IPS DF 19.7 (cell line): ENCODE measurements around the gene MESD.

Experiments used
- DNase-seq: peaks from one replicate; pipeline ENCODE4 v3.0.0-alpha.2; 2013; ENCODE audit warnings: low read depth, low spot score

The MESD gene

GRCh38 chr15:80989518-80990478, at the start of gene MESD:
MESD (minus strand) TSS chr15:80989819; CDS start chr15:80989791, 28 bp downstream.
- DNase-seq = no peak

GRCh38 chr15:81038975-81039607, 49.5 kb upstream of the MESD start:
- no peak for DNase-seq

DNA sequence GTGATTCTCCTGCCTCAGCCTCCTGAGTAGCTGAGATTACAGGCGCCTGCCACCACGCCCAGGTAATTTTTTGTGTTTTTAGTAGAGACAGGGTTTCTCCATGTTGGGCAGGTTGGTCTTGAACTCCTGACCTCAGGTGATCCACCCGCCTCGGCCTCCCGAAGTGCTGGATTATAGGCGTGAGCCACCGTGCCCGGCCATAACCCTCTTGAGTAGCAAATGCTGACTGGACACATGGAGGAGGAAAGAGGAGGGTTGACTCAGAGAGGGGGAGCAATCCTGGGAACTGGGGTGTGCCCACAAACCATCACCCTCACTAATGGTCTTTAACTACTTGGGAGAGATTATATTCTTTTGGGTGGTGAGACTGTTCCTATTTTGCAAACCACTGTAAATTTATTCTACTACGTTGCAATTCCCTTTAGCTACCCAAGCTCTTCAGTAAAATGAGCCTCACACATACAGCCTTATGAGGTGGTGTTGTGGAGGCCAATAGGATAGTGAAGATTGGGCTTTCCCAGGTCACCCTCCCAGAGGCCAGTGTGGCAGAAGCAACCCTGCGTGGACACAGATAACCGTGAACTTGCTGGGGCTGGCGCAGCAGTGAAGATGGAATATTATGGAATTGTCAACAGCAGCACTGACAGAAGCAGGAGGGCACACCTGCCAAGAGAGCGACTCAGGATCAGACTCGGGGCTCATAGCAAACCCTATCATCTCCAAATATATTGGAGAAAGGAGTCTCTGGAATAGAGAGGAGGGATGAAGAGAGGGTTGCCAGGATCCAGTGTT, 48.5 kb upstream of the MESD start:
- no peak for DNase-seq

DNA sequence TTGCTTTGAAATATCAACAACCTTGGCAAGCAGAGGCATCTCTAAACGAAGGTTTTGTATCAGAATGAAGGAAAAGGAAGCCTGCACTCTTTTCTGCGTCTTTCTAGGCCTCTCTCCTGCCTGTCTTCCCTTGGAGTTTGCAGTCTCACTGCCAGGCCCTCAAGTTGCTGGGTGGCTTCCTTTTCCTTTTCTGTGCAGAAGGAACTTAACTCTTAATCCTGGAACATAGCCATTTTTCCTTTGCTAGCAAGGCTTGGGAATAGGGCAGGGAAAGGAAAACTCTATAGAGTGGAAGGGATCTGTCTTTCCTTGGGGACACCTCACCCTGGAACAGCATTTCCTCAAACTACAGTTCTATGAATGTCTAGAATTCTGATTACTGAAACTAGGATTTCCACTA, 43.9 kb upstream of the MESD start:
- no peak for DNase-seq

DNA sequence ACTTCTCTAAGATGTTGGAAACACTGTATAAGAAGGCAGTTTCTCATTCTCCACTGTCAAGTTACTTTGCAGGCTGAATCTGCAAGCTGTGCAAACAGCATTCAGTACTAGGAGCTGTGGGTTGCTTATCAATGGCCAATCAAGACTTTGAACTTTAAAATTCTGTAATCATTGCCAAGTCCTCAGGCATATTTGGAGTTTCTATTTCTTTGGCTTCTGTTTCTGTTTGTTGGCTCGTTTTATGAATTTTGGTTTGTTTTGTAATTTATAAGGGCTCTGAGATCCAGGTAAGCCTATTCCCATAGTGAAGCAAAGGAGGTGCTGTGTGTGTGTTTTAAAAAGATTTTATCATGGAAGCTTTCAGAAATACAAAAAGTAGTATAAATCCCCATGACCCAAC, 43.2 kb upstream of the MESD start:
- DNase-seq = no peak

GRCh38 chr15:81032355-81032754, 42.7 kb upstream of the MESD start:
- no peak for DNase-seq

DNA sequence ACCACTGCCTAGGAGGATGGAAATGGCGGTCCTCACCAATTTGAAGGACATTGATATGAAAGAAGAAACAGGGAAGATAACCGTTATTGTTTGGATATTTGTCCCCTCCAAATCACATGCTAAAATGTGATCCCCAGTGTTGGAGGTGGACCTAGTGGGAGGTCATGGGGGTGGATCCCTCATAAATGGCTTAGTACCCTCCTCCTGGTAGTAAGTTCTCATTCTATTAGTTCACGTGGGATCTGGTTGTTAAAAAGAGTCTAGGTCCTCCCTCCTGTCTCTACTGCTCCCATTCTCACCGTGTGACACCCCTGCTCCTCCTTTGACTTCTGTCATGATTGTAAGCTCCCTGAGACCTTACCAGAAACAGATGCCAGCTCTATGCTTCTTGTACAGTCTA, 41.6 kb upstream of the MESD start:
- no peak for DNase-seq

- DNase-seq = no peak
Measured at GRCh38 chr15:81030301-81030750, 40.7 kb upstream of the MESD start.

DNA sequence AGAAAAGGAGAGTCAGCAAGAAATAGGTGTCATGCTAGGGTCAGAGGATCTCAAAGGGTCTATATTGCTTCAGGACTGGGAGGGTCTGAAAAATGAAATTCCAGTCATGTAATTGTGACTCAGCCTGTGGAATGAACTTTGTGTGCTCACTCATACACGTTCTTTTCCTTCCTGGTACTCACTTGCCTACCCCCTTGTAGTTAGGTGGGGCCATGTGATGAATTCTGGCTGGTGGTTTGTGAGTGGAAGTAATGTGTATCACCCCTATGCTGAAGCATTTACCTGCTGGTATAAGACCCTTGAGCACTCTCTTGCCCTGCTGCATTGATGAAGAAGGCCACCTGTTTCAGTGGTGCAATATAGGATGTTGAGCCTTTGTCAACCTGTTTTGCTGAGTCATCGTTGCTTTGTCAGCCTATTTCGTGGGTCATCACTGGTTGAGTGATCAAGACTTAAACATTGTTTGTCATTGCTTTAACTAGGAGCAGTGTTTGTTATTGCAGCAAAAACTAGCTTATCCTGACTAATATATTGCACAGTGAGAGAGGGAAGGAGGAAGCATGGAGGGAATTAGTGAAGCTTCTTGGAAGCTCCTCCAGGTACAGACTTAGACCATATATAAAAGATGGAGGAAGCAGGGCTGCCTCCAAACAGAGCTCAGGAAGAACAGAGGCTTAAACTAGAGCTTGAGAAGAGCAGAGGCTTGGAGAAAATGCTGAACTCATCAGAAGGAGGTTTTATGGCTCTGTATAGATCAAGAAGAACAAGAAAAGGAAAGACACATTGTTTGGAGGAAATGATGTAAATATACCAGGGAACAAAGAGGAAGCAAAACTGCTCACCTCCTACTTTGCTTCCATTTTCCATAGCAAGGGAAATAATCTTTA, 40.0 kb upstream of the MESD start:
- no peak for DNase-seq

- no peak for DNase-seq
Measured at GRCh38 chr15:81026836-81027599, 37.4 kb upstream of the MESD start.

- DNase-seq = no peak
Measured at GRCh38 chr15:81025721-81026370, 36.2 kb upstream of the MESD start.

- no peak for DNase-seq
Measured at GRCh38 chr15:81024936-81025335, 35.3 kb upstream of the MESD start.

GRCh38 chr15:81024265-81024872, 34.8 kb upstream of the MESD start:
- DNase-seq = no peak

DNA sequence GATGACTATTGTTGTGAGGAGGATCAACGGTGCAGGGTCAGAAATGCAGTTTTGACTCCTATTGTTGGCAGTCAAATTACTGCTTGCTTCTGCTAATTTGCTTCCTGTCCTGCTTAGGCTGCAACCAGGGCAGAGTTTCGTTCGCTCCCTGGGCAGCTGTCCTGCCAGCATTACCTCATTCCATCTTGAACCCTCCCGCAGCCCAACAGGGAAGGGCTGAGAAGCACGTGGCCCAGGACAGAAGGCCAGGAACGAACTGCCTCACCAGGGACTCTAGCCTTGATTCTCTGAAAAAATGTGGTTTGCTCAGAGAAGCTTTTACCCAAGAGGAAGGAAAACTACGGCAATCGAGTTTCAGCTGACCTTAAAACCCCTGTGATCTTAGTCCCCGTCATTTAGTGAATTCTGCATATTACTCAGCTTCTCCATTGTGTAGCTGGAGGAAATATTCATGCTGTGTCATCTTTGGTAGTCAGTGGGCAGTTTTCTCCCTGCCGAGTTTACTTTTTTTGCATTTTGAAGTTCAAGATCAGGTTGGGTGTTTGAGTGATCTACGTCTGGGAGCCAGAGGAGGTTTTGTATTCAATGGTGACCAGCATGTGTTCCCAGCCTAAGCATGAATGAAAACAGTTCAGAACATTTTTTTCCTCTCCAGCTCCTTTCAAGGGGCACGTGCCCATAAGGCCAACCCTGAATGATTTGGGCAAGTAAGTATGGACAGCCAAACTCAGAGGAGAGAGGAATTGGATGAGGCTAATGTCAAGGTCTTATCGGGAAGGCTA, 34.1 kb upstream of the MESD start:
- DNase-seq = no peak

DNA sequence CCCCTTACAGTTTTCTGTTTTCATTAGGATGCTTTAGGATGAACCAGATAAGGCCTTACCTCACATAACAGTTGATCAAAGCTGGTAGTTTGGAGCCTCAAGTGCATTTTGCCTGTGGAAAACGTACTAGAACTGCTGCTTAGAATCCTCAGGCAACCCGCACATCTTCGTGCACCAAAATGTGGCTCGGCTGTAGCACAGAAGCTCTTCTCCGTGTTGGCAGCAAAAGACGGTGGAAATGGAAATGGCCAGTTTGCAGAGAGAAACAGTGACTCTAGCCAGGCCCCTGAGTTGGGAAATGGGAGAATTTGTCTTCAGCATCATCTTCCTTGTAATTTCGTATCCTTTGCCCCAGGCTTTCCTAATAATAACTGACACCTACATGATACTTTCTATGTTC, 31.7 kb upstream of the MESD start:
- no peak for DNase-seq

DNA sequence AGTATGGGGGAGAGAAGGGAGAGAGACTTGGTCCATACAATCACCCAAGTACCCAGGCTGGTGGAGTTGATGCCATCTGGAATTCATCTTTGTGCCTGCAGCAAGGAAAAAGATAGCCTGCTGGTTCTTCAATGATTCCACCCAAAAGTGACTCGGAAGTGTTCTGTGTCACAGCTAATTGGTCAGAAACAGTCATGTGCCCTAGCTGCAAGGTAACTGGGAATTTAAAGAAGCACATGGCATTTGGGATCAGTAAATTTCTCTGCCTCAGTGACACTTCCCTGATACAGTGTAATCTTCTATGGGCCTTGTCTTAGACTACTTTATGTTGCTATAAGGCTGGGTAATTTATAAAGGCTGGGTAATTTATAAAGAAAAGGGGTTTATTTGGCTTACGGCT, 28.6 kb upstream of the MESD start:
- no peak for DNase-seq

DNA sequence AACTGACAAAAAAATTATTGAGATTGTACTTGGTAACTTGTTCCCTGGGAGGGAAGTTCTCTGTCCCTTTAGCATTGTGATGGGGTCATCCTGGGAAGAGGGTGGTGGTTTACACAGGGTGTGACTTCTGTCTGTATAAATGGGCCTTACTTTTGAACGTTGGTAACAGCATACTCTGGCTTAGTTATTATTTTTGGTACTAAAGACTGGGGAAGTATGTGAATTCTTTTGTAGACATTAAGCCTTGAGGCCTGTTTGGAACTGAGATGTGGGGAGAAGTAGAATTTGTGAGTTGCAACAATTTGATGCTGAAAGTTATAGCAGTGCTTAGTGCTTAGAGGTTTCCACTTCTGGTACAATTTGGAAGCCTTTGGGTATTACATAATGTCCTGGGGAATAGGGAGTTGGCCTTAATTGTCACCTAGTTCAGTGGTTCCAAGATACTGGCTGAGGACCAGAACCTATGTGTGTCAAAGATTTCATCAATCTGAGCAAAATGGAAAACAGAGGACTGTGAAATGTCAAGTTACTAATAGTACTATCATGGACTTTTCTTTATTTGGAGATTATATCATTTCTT, 27.0 kb upstream of the MESD start:
- no peak for DNase-seq
